ENCODE measurements around the gene ATF4.

GRCh38 chr22:39489094-39490068, 31.0 kb upstream of the ATF4 start:
- TF ChIP-seq CTCF (IDR thresholded peaks at IDR 0.05; ENCODE audit: low read length) (no peak), EZH2phosphoT487 (IDR thresholded peaks at IDR 0.05; ENCODE audit: low read length) (no peak), EZH2 (optimal IDR thresholded peaks at IDR 0.05; ENCODE audit: low read depth, low read length) (no peak)

All from MM.1S (cell line).